ENCODE measurements around the gene ABLIM3.

DNA sequence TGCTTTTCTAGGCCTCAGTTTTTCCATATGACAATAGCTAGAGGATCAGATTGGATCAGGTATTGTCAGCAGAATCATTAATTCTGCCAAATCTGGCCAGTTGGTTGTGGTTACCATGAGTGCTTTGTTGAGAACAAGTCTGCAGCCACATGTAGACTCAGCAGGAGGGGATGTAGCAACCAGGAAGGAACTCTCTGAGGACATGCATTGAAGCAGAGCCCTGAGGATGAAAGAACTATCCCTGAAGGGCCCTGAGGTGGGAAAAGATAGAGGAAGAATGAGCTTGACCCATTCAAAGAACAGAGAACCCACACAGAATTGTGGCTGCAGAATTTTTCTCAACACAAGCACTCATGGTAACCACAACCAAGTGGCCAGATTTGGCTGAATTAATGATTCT, 70.3 kb downstream of the ABLIM3 start:
- TF ChIP-seq POLR2A (IDR thresholded peaks at IDR 0.05) = no peak
- TF ChIP-seq, protein P1, sequence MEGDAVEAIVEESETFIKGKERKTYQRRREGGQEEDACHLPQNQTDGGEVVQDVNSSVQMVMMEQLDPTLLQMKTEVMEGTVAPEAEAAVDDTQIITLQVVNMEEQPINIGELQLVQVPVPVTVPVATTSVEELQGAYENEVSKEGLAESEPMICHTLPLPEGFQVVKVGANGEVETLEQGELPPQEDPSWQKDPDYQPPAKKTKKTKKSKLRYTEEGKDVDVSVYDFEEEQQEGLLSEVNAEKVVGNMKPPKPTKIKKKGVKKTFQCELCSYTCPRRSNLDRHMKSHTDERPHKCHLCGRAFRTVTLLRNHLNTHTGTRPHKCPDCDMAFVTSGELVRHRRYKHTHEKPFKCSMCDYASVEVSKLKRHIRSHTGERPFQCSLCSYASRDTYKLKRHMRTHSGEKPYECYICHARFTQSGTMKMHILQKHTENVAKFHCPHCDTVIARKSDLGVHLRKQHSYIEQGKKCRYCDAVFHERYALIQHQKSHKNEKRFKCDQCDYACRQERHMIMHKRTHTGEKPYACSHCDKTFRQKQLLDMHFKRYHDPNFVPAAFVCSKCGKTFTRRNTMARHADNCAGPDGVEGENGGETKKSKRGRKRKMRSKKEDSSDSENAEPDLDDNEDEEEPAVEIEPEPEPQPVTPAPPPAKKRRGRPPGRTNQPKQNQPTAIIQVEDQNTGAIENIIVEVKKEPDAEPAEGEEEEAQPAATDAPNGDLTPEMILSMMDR (IDR thresholded peaks at IDR 0.05) = no peak
- TF ChIP-seq POLR2AphosphoS5 (IDR thresholded peaks at IDR 0.05) = no peak

All from breast epithelium (tissue), 3 donors.